NCI-H774 (cell line): Measurements from ENCODE around the gene USP20.

Source experiments
- DNase-seq: peaks from one replicate; lab custom pipeline; 2025; lab: John Stamatoyannopoulos, UW

Gene USP20

GRCh38 chr9:129823935-129824601 is 11.2 kb upstream of the USP20 start, which contains the start of gene TOR1A:
Gene TOR1A, minus strand, starts transcription at chr9:129824136. Its CDS starts 51 bp downstream, at chr9:129824085.
- peak; percentile 97 for DNase-seq

- no peak for DNase-seq
Measured at GRCh38 chr9:129826344-129826743, 8.9 kb upstream of the USP20 start.

GRCh38 chr9:129826759-129827158 is 8.5 kb upstream of the USP20 start:
- no peak for DNase-seq

- no peak for DNase-seq
Measured at GRCh38 chr9:129828051-129828450, 7.2 kb upstream of the USP20 start.

GRCh38 chr9:129828969-129829368 is 6.3 kb upstream of the USP20 start:
- no peak for DNase-seq

GRCh38 chr9:129832982-129833381 is 2.3 kb upstream of the USP20 start:
- no peak for DNase-seq

- no peak for DNase-seq
Measured at GRCh38 chr9:129834489-129835127, 650 bp upstream of the USP20 start.

- DNase-seq, result no peak
Measured at GRCh38 chr9:129835860-129836223, 584 bp downstream of the USP20 start.

- DNase-seq, result peak; percentile 10
Measured at GRCh38 chr9:129836311-129837007, 1.2 kb downstream of the USP20 start.

- no peak for DNase-seq
Measured at GRCh38 chr9:129838707-129839259, 3.5 kb downstream of the USP20 start.

- no peak for DNase-seq
Measured at GRCh38 chr9:129839324-129840023, 4.2 kb downstream of the USP20 start.

GRCh38 chr9:129840034-129840433 is 4.8 kb downstream of the USP20 start:
- DNase-seq, result peak; percentile 97

- no peak for DNase-seq
Measured at GRCh38 chr9:129841071-129841470, 5.8 kb downstream of the USP20 start.

- no peak for DNase-seq
Measured at GRCh38 chr9:129845373-129845772, 10.1 kb downstream of the USP20 start.

- no peak for DNase-seq
Measured at GRCh38 chr9:129848712-129849441, 13.6 kb downstream of the USP20 start.

GRCh38 chr9:129849901-129850300 is 14.6 kb downstream of the USP20 start:
- DNase-seq, result no peak

GRCh38 chr9:129850821-129851550 is 15.7 kb downstream of the USP20 start:
- DNase-seq, result no peak

- DNase-seq, result no peak
Measured at GRCh38 chr9:129851821-129852220, 16.6 kb downstream of the USP20 start.

- DNase-seq, result no peak
Measured at GRCh38 chr9:129852579-129852978, 17.3 kb downstream of the USP20 start.

GRCh38 chr9:129853614-129854013 is 18.4 kb downstream of the USP20 start:
- no peak for DNase-seq

GRCh38 chr9:129854588-129855110 is 19.4 kb downstream of the USP20 start:
- DNase-seq, result no peak
